ENCODE results near the gene GRIK1.

The GRIK1 gene

DNA sequence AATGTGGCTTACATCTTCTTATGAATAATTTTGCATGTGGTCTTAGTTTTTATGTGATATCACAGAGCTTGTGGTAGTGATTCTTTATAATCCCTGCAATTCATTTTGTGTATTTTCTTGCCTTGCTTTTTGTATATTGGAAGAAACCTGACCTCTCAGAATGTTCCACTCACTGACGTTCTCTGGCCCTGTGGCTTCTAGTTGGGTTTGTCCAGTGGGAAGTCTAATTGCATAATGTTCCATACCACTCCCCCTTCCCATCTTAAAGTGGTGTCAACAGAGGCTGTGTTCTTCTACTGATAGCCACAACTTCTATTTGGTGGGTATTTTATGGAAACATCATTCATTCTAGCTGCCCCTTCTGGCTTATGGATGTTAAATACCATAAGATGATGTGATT, 415.7 kb downstream of the GRIK1 start:
- TF ChIP-seq, protein P1, sequence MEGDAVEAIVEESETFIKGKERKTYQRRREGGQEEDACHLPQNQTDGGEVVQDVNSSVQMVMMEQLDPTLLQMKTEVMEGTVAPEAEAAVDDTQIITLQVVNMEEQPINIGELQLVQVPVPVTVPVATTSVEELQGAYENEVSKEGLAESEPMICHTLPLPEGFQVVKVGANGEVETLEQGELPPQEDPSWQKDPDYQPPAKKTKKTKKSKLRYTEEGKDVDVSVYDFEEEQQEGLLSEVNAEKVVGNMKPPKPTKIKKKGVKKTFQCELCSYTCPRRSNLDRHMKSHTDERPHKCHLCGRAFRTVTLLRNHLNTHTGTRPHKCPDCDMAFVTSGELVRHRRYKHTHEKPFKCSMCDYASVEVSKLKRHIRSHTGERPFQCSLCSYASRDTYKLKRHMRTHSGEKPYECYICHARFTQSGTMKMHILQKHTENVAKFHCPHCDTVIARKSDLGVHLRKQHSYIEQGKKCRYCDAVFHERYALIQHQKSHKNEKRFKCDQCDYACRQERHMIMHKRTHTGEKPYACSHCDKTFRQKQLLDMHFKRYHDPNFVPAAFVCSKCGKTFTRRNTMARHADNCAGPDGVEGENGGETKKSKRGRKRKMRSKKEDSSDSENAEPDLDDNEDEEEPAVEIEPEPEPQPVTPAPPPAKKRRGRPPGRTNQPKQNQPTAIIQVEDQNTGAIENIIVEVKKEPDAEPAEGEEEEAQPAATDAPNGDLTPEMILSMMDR (conservative IDR thresholded peaks at IDR 0.05), result no peak

DNA sequence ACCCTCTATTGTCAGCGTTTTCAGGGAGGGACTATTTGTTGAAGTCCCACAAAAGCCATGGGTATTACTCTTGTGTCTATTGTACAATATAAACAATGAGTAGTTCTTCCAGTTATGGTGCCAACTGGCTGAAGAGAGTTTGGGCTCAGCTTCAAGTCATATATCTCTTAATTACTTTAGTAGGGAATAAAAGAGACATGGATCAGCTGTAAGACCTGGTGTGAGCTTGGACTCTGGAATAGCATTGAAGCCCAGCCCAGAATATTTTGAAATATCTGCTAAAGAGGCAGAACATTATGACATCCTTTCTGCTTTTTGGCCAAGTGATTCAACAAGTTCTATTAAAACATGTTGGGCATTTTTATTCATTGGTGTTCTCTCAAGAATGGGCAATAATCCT, 416.1 kb downstream of the GRIK1 start:
- no peak overlapping the region for H3K27ac ChIP-seq
- TF ChIP-seq, protein P1 (conservative IDR thresholded peaks at IDR 0.05), result no peak

More for the DNA sequence above, 415.7 kb downstream of the GRIK1 start:
- no peak overlapping the region for H3K27ac ChIP-seq

DNA sequence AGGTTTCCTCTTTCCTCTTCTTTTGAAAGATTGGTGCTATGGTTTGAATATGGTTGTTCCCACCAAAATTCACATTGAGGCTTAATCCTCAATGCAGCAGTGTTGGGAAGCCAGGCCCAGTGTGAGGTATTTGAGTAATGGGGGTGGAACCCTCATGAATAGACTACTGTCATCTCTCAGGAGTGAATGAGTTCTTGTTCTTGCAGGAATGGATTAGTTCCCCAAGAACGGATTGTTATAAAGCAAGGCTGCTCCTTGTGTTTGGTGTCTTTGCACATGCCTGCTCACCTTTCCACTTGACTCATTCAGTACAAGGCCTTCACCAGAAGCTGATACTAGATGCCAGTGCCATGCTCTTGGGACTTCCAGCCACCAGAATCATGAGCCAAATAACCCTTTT, 417.9 kb downstream of the GRIK1 start:
- no peak overlapping the region for H3K27ac ChIP-seq
- TF ChIP-seq, protein P1 (conservative IDR thresholded peaks at IDR 0.05), result no peak

DNA sequence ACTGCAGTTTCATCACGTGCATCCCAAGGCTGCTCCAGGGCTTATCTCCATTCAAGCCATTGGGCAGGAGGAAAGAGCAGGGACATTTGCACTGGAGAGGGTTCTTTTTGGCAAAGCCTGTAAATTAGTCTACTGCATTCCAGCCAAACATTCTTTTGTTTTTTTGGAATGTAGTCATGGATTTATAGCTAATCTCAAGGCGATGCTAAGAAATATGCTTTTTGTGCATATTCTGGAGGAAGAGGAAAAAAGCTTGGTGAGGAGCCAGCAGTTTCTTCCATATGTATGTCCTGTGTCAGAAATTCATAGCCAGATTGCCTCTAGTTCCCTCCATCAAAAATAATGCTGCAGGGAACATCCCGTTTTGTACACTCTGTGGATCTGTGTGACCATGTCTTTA, 419.6 kb downstream of the GRIK1 start:
- no peak overlapping the region for H3K27ac ChIP-seq
- TF ChIP-seq, protein P1 (conservative IDR thresholded peaks at IDR 0.05), result no peak

DNA sequence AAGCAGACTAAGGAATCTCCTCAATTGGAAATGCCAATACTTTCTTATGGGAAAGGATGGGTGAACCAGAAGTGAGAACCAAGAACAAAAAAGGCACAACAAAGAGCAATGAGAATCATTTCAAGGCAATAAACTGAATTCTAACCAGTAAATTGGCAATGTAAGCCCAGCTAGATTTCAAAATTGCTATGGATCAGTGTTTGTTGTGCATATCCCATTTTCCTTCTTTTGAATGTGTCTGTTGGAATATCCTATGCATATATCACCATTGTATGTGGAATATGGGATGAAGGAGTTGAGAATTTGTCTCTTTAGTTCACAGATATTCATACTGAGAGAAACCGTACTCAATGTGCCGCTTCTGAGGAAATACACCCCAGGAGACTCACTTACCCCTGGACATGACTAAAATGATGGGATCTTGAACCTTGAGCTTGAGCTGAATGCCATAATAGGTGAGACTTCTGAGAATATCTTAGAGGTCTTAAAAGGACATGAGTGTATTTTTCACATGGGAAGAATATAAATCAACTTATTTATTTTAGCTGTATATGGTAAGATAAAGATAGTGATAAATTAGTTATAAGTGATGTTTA, 425.0 kb downstream of the GRIK1 start:
- TF ChIP-seq, protein P1 (conservative IDR thresholded peaks at IDR 0.05), result no peak

DNA sequence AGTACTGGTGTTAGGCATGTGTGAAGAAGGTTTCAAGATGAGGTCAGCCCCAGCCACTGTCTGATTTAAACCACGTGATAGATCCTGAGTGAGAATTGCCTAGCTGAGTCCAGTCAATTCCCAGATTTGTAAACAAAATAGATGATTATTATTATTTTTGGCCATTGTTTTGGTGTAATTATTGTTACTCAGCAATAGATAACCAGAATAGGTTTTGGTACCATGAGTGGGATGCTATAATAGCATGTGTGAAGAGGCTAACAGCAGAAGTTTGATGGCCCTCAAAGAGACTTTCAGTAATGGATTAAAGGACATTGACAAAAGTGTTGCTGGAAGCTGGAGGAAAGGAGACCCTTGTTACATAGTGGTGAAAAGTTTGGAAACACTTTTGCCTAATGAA, 426.3 kb downstream of the GRIK1 start:
- TF ChIP-seq, protein P1 (conservative IDR thresholded peaks at IDR 0.05), result no peak
- H3K27ac ChIP-seq, result no peak overlapping the region

More for the DNA sequence above, 425.0 kb downstream of the GRIK1 start:
- no peak overlapping the region for H3K27ac ChIP-seq

DNA sequence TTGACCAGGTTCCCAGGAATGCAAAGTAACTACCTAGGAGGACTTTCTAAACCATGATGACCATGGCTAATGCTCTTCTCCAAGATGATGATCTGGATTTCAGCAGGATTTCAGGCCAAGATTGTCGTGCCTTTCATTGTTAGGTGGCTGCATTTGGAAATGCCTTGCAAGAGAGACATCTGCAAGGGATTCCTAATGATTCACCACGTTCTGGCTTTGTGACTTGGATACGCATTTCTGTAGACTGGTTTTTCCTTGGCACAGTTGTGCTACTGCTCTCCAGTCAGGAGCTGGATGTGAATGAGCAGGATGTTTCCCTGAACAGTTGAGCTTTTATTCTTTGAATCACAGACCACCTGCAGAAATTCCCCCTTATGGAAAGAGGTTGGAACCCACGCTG, 428.7 kb downstream of the GRIK1 start:
- no peak overlapping the region for H3K27ac ChIP-seq
- TF ChIP-seq, protein P1 (conservative IDR thresholded peaks at IDR 0.05), result no peak

Measured in VCaP (cell line).